OCI-LY7 (cell line): Measurements from ENCODE around the gene DISP2.

Source experiments
- CTCF ChIP-seq: fragments of 200-600 bp; sonication (generic); conservative IDR thresholded peaks from 2 replicates; pipeline ENCODE4 v1.5.1; 2014; ENCODE audit warnings: mild to moderate bottlenecking, antibody characterized with exemption, low read length, moderate library complexity, mixed read lengths
- EZH2phosphoT487 ChIP-seq: fragments of 200-600 bp; sonication (generic); IDR thresholded peaks from 2 replicates; pipeline ENCODE4 v1.6.1; 2018; ENCODE audit warnings: low read depth, borderline replicate concordance, mild to moderate bottlenecking, mixed run types, antibody characterized with exemption, low read length, moderate library complexity, mixed read lengths

GRCh38 chr15:40334941-40335795, 22.9 kb upstream of the DISP2 start:
- TF ChIP-seq EZH2phosphoT487 (no peak), CTCF (no peak)
